HL-60 (cell line): ENCODE results near the gene CACNA1E.

Experiments
- DNase-seq, 2 experiments: peaks; one replicate each; pipeline ENCODE4 v3.0.0-alpha.2; 2010 to 2020; ENCODE audit warnings: low read depth in 1 of 2, low spot score in 1 of 2
- H3K27ac ChIP-seq: fragments of 250-450 bp; sonication (Bioruptor Pico); replicated peaks from 2 replicates; pipeline ENCODE4 v1.5.1; 2020; ENCODE audit warnings: mild to moderate bottlenecking, moderate library complexity
- H3K27me3 ChIP-seq: fragments of 250-450 bp; sonication (Bioruptor Pico); 2 replicates; pipeline ENCODE4 v1.5.1; 2021; ENCODE audit warnings: mild to moderate bottlenecking, moderate library complexity; ENCODE audit not compliant: insufficient read depth, poor library complexity, severe bottlenecking
- H3K4me3 ChIP-seq: replicated peaks from 2 replicates; pipeline ENCODE4 v1.5.1; 2011; ENCODE audit warnings: mild to moderate bottlenecking, control low read depth, low read length; ENCODE audit not compliant: insufficient read depth
- GABPA ChIP-seq: IDR thresholded peaks from 2 replicates; pipeline ENCODE4 v1.6.1; 2012; ENCODE audit warnings: low read depth
- POLR2AphosphoS5 ChIP-seq: IDR thresholded peaks from 2 replicates; pipeline ENCODE4 v1.6.1; 2012; ENCODE audit warnings: low read depth
- SPI1 ChIP-seq: IDR thresholded peaks from 2 replicates; pipeline ENCODE4 v1.6.1; 2012; ENCODE audit warnings: low read depth, mild to moderate bottlenecking, borderline replicate concordance
- TF ChIP-seq, protein P1 (sequence below): IDR thresholded peaks from 2 replicates; pipeline ENCODE4 v1.6.1; 2012; ENCODE audit warnings: low read depth; ENCODE audit not compliant: insufficient replicate concordance
- TF ChIP-seq, protein P2 (sequence below): IDR thresholded peaks from one replicate; pipeline ENCODE4 v1.5.1; 2011; ENCODE audit warnings: low read length, control low read depth, inconsistent platforms; ENCODE audit not compliant: insufficient read depth

Gene CACNA1E

DNA sequence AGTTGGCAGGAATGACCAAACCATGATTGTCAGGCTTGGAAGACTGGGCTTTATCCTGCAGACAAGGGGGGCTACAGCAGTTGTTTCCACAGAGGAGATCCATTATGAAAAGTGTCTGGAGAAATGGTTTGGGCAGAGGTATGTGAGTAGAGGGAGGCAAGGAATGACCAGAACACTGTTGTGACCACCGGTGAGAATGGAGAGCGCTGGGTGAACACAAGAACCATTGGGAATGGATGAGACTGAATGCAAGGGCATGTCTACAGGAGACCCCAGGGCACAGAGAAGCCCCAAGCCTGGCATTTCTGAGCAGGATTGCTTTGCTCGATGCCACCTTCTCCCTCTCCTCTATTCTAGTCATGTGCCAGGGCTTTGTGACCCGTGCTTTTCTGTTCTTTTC is 125.1 kb downstream of the CACNA1E start:
- TF ChIP-seq GABPA (no peak), SPI1 (no peak), POLR2AphosphoS5 (no peak)
- TF ChIP-seq, protein P1, sequence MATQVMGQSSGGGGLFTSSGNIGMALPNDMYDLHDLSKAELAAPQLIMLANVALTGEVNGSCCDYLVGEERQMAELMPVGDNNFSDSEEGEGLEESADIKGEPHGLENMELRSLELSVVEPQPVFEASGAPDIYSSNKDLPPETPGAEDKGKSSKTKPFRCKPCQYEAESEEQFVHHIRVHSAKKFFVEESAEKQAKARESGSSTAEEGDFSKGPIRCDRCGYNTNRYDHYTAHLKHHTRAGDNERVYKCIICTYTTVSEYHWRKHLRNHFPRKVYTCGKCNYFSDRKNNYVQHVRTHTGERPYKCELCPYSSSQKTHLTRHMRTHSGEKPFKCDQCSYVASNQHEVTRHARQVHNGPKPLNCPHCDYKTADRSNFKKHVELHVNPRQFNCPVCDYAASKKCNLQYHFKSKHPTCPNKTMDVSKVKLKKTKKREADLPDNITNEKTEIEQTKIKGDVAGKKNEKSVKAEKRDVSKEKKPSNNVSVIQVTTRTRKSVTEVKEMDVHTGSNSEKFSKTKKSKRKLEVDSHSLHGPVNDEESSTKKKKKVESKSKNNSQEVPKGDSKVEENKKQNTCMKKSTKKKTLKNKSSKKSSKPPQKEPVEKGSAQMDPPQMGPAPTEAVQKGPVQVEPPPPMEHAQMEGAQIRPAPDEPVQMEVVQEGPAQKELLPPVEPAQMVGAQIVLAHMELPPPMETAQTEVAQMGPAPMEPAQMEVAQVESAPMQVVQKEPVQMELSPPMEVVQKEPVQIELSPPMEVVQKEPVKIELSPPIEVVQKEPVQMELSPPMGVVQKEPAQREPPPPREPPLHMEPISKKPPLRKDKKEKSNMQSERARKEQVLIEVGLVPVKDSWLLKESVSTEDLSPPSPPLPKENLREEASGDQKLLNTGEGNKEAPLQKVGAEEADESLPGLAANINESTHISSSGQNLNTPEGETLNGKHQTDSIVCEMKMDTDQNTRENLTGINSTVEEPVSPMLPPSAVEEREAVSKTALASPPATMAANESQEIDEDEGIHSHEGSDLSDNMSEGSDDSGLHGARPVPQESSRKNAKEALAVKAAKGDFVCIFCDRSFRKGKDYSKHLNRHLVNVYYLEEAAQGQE, result no peak
- TF ChIP-seq, protein P2, sequence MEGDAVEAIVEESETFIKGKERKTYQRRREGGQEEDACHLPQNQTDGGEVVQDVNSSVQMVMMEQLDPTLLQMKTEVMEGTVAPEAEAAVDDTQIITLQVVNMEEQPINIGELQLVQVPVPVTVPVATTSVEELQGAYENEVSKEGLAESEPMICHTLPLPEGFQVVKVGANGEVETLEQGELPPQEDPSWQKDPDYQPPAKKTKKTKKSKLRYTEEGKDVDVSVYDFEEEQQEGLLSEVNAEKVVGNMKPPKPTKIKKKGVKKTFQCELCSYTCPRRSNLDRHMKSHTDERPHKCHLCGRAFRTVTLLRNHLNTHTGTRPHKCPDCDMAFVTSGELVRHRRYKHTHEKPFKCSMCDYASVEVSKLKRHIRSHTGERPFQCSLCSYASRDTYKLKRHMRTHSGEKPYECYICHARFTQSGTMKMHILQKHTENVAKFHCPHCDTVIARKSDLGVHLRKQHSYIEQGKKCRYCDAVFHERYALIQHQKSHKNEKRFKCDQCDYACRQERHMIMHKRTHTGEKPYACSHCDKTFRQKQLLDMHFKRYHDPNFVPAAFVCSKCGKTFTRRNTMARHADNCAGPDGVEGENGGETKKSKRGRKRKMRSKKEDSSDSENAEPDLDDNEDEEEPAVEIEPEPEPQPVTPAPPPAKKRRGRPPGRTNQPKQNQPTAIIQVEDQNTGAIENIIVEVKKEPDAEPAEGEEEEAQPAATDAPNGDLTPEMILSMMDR, result no peak
- Histone ChIP-seq H3K27me3 (no peaks in the 10 kb centered on the region), H3K4me3 (no peak overlapping the region), H3K27ac (no peak overlapping the region)
- no peak for DNase-seq

DNA sequence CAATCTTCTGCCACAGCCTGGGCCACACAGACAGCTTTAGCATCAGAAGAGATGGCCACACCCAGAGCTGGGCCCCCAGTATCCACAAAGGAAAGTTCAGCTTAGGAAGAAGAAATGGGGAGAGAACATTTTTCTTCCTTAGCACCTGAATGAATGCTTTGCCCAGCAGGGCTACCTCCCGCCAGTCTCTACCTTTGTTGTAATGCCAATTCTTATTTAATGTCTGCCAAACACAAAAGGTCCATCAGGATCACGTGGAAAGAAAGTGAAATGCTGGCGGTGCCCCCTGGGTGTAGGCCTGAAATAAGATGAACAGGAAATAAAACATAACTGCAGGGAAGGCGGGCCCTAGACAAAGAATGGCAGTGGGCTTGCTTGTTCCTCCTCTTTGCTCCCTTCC is 125.6 kb downstream of the CACNA1E start:
- no peak overlapping the region for H3K27ac ChIP-seq
- DNase-seq, result no peak
- no peaks in the 10 kb centered on the region for H3K27me3 ChIP-seq

DNA sequence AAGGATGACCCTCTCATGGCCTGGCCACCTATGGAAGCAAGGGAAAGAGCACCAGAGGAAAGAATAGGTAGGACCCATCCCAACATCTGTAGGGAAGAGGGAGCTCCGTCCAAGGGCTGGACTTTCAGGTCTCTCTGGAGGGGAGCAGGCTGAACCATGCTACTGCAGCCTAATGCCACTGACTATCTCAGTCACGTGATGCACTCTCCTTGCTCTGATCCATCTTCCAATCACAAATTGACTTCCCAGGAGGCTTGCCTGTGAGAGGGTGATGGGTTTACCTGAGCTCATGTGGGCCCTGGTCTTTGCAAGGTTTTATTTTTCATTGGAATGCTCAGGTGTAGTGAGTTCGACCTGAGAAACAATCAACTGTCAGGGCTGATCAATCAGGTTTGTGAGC is 128.8 kb downstream of the CACNA1E start:
- no peak for DNase-seq
- no peak overlapping the region for H3K4me3 ChIP-seq
- H3K27ac ChIP-seq, result no peak overlapping the region
- TF ChIP-seq, protein P2, result no peak
- TF ChIP-seq SPI1 (no peak), POLR2AphosphoS5 (no peak), GABPA (no peak)
- TF ChIP-seq, protein P1, result no peak
- H3K27me3 ChIP-seq, result no peaks in the 10 kb centered on the region

More for the DNA sequence above, 125.6 kb downstream of the CACNA1E start:
- TF ChIP-seq POLR2AphosphoS5, result no peak
- H3K4me3 ChIP-seq, result no peak overlapping the region

DNA sequence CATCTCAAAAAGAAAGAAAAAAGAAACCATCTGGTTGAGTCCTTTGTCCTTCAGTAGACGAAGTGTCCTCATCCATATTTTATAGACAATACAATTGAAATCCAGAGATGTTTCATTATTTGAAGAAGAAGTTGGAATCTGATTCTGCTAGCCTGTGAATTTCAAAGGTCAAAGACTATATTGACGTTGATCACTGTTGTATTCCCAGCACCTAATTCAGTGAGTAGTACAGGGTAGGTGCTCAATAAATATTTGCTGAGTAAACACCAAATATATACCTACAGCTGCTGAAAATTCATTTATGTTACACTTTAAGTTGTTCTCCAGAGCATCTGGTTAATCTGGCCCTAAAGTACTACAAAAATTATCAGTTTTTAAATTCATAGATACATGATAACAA is 135.2 kb downstream of the CACNA1E start:
- H3K27ac ChIP-seq, result no peak overlapping the region
- H3K4me3 ChIP-seq, result no peak overlapping the region
- no peak for DNase-seq
- no peak for TF ChIP-seq POLR2AphosphoS5
- TF ChIP-seq, protein P1, result no peak
- H3K27me3 ChIP-seq, result no peaks in the 10 kb centered on the region
